Suprapubic skin (tissue), 4 donors: ENCODE measurements around the gene PHYHIPL. TPM values are rescaled to one million over a fixed set of nuclear protein-coding genes. Genes with fewer than 3 reads are reported as not detected.

Source experiments
- DNase-seq, 2 donors: peaks; one replicate each; pipeline ENCODE4 v3.0.0-alpha.2; 2019; ENCODE audit warnings: low spot score in 2 of 2
- H3K27ac ChIP-seq: fragments of 200-600 bp; sonication (generic); one replicate; pipeline ENCODE4 v1.5.1; 2019
- H3K27me3 ChIP-seq: fragments of 200-600 bp; sonication (generic); one replicate; pipeline ENCODE4 v1.5.1; 2019
- H3K36me3 ChIP-seq: fragments of 200-600 bp; sonication (generic); one replicate; pipeline ENCODE4 v1.5.1; 2019
- H3K4me1 ChIP-seq: fragments of 200-600 bp; sonication (generic); one replicate; pipeline ENCODE4 v1.5.1; 2019
- H3K4me3 ChIP-seq: fragments of 200-600 bp; sonication (generic); one replicate; pipeline ENCODE4 v1.5.1; 2019; ENCODE audit warnings: mild to moderate bottlenecking
- H3K9me3 ChIP-seq: fragments of 200-600 bp; sonication (generic); one replicate; pipeline ENCODE4 v1.5.1; 2019
- EP300 ChIP-seq: sonication (generic); formaldehyde crosslinking; IDR thresholded peaks from one replicate; pipeline ENCODE4 v1.6.1; 2017; ENCODE audit warnings: antibody characterized with exemption
- POLR2A ChIP-seq, 2 donors: fragments of 450-650 bp; IDR thresholded peaks; one replicate each; pipeline ENCODE4 v1.6.1; 2017; ENCODE audit warnings: antibody characterized with exemption in 2 of 2, mild to moderate bottlenecking in 2 of 2, moderate library complexity in 2 of 2
- POLR2AphosphoS5 ChIP-seq, 3 donors: sonication (generic); formaldehyde crosslinking; IDR thresholded peaks; one replicate each; pipeline ENCODE4 v1.6.1; 2017; ENCODE audit warnings: antibody characterized with exemption in 3 of 3
- WGBS: methylation state at CpG from one replicate; pipeline ENCODE4 v1.1.5; 2018; 5-methylcytosine and 5-hydroxymethylcytosine counted together
- total RNA-seq, 4 donors: library from RNA; depleted of rRNA; stranded (reverse); fragments of >200 nt; gene quantifications; one replicate each; pipeline ENCODE4 v1.1.0, GENCODE V29; 2016
- TF ChIP-seq, protein P1 (sequence below), 2 donors: fragments of 200-600 bp in 1 of 2; fragments of 450-650 bp in 1 of 2; sonication (generic) in 1 of 2; IDR thresholded peaks; one replicate each; pipeline ENCODE4 v1.5.1; 2016 to 2019; ENCODE audit warnings: antibody characterized with exemption in 2 of 2, mild to moderate bottlenecking in 1 of 2, moderate library complexity in 1 of 2

The PHYHIPL gene
- total RNA-seq, 4 donors from 2014 or later: 0.21 to 0.25 (median 0.24) TPM; not detected in 1

DNA sequence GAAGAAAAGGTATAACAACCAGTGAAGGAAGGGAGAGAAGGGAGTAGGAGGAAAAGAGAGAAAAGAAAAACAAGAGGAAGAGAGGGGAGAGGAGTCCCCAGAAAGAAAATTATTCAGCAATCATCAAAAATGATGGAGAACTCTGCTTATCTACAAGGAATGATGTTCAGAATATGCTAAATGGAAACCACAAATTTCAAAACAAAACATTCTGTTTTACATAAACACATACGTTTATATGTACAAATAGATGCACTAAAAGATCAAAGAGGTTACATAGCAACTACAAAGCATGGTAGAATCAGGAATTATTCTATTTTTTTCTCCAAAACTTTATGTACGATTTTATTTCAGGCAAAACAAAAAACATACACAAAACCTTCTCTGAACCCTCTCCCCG is 94.0 kb downstream of the PHYHIPL start:
- no peaks in the 10 kb centered on the region for H3K4me1 ChIP-seq
- H3K4me3 ChIP-seq: no peak overlapping the region
- TF ChIP-seq, protein P1, sequence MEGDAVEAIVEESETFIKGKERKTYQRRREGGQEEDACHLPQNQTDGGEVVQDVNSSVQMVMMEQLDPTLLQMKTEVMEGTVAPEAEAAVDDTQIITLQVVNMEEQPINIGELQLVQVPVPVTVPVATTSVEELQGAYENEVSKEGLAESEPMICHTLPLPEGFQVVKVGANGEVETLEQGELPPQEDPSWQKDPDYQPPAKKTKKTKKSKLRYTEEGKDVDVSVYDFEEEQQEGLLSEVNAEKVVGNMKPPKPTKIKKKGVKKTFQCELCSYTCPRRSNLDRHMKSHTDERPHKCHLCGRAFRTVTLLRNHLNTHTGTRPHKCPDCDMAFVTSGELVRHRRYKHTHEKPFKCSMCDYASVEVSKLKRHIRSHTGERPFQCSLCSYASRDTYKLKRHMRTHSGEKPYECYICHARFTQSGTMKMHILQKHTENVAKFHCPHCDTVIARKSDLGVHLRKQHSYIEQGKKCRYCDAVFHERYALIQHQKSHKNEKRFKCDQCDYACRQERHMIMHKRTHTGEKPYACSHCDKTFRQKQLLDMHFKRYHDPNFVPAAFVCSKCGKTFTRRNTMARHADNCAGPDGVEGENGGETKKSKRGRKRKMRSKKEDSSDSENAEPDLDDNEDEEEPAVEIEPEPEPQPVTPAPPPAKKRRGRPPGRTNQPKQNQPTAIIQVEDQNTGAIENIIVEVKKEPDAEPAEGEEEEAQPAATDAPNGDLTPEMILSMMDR (IDR thresholded peaks at IDR 0.05): no peak
- H3K27ac ChIP-seq: no peak overlapping the region
- H3K9me3 ChIP-seq: no peaks in the 10 kb centered on the region
- DNase-seq: no peak
- WGBS: 86% methylated on average over 3 of the region's 3 CpGs
- no peaks in the 10 kb centered on the region for H3K27me3 ChIP-seq
- H3K36me3 ChIP-seq: no peaks in the 10 kb centered on the region

DNA sequence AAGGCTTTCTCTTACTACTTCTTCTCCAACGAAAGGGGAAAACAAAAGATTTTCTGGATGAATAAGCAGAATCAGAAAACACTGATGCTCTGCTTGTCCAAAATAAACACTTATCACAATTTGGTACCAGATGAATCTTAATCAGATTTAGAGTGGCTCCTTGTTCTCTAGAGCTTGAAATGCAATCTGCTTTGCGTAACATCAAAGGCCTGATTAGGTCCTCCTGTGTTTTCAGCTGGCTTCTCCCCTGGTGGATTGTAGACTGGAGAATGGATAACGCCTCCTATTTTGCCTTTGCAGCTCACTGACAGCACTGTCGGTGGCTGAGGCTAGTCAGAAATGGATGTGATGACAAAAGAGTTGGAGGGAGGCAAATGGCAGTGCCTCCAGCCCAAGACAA is 94.7 kb downstream of the PHYHIPL start:
- TF ChIP-seq EP300: no peak
- TF ChIP-seq, protein P1 (IDR thresholded peaks at IDR 0.05): no peak
- TF ChIP-seq POLR2A (IDR thresholded peaks at IDR 0.05): no peak
- TF ChIP-seq POLR2AphosphoS5 (IDR thresholded peaks at IDR 0.05): no peak
- Histone ChIP-seq H3K4me3 (no peak overlapping the region), H3K36me3 (no peaks in the 10 kb centered on the region), H3K9me3 (no peaks in the 10 kb centered on the region), H3K27me3 (no peaks in the 10 kb centered on the region), H3K27ac (no peak overlapping the region), H3K4me1 (no peaks in the 10 kb centered on the region)
- no peak for DNase-seq
- WGBS: 83% methylated on average over 4 of the region's 4 CpGs

DNA sequence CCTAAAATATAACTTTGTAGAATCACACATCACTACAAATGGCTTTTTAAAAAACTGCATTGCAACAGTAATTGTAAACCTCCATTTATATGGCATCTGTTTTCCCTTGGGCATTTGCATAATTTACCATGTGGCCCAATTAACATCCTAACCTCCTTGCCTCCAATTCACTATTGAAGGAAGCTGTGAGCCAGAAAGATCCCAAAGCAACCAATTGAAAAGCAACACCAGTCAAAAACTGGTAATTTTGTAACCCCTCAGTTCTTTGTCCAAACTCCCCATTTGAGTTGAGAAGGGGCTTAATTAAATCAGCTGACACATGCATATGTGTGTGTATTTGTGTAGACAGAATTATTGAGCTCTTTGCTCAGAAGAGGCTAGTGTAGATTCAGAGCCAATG is 95.6 kb downstream of the PHYHIPL start:
- Histone ChIP-seq H3K27ac (no peak overlapping the region), H3K4me1 (no peaks in the 10 kb centered on the region), H3K36me3 (no peaks in the 10 kb centered on the region), H3K9me3 (no peaks in the 10 kb centered on the region), H3K4me3 (no peak overlapping the region), H3K27me3 (no peaks in the 10 kb centered on the region)
- DNase-seq: no peak
- TF ChIP-seq POLR2A (IDR thresholded peaks at IDR 0.05): no peak
- TF ChIP-seq, protein P1 (IDR thresholded peaks at IDR 0.05): no peak
- no peak for TF ChIP-seq EP300
- TF ChIP-seq POLR2AphosphoS5 (IDR thresholded peaks at IDR 0.05): no peak

DNA sequence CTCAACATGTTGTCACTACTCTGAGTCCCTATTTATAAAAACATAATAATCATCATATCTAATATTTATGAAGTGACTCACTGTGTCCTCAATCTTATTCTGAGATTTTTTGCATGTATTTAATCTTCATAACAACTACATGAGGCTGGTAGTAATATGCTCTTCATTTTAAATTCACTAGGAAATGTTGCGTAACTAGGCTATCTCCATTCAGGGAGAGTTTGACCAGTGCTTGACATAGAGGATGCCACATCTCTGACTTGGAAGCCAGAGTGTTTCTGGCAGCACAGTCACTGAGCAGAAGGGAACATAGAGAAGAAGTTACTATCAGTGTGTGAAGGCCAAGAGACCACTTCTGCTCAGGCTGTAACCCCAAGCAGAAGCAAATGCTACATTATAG is 97.0 kb downstream of the PHYHIPL start:
- H3K4me3 ChIP-seq: no peak overlapping the region
- no peaks in the 10 kb centered on the region for H3K27me3 ChIP-seq
- TF ChIP-seq POLR2AphosphoS5 (IDR thresholded peaks at IDR 0.05) (no peak), EP300 (no peak), POLR2A (IDR thresholded peaks at IDR 0.05) (no peak)
- TF ChIP-seq, protein P1 (IDR thresholded peaks at IDR 0.05): no peak
- H3K9me3 ChIP-seq: no peaks in the 10 kb centered on the region
- H3K36me3 ChIP-seq: no peaks in the 10 kb centered on the region
- no peaks in the 10 kb centered on the region for H3K4me1 ChIP-seq
- H3K27ac ChIP-seq: no peak overlapping the region
- WGBS: 63% methylated on average over 1 of the region's 1 CpG
- no peak for DNase-seq

DNA sequence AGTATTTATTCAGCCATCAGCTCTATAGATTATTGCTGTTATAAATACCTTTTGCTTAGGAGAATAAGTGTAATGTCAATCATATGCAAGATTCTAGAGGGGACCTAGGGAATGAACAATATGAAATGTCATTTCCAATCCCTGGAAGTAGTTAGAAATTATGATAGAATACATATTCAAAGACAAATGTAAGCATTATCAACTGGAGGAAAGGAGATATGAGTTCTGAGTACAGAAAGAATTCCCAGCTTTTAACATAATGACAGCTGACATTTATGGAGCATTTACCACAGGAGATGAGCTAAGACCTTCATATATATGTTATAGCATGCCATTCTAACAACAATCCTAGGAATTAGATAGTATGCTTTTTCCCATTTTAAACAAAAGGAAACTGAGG is 99.7 kb downstream of the PHYHIPL start:
- Histone ChIP-seq H3K27ac (no peak overlapping the region), H3K4me3 (no peak overlapping the region)
- TF ChIP-seq POLR2AphosphoS5 (IDR thresholded peaks at IDR 0.05): no peak
- TF ChIP-seq, protein P1 (IDR thresholded peaks at IDR 0.05): no peak
- TF ChIP-seq EP300: no peak
- no peak for TF ChIP-seq POLR2A (IDR thresholded peaks at IDR 0.05)

More for the DNA sequence above, 99.7 kb downstream of the PHYHIPL start:
- Histone ChIP-seq H3K27me3 (no peaks in the 10 kb centered on the region), H3K4me1 (no peaks in the 10 kb centered on the region), H3K36me3 (no peaks in the 10 kb centered on the region), H3K9me3 (no peaks in the 10 kb centered on the region)
- DNase-seq: no peak
